ENCODE data around the gene PNPLA6.

GRCh38 chr19:7575434-7576040 lies 40.0 kb downstream of the PNPLA6 start:
- TF ChIP-seq CTCF (conservative IDR thresholded peaks at IDR 0.05; ENCODE audit: low read depth, low read length) = no peak
- no peak for TF ChIP-seq EZH2 (IDR thresholded peaks at IDR 0.05; ENCODE audit: low read length, unreplicated experiment)
- TF ChIP-seq EZH2phosphoT487 (IDR thresholded peaks at IDR 0.05; ENCODE audit: borderline replicate concordance, low read length) = no peak
